Endothelial cell of umbilical vein (primary cell): ENCODE measurements around the gene LRRK1. TPM values are rescaled to one million over a fixed set of nuclear protein-coding genes. Genes with fewer than 3 reads are reported as not detected.

ENCODE experiments used
- BruUV-seq: library from RNA; stranded (reverse); fragments of 400-500 nt; replicated peaks from 2 replicates; lab custom pipeline; 2021; lab: Mats Ljungman, UMichigan
- CTCF ChIA-PET: fragments of 300-600, 350-600 bp; sonication (Branson Sonifier 250); formaldehyde crosslinking; loops from one replicate; lab custom pipeline; 2021; ENCODE audit warnings: antibody characterized with exemption, inconsistent platforms; lab: Charles Lee
- POLR2A ChIA-PET: fragments of 300-600, 350-600 bp; sonication (Branson Sonifier 250); formaldehyde crosslinking; loops from one replicate; lab custom pipeline; 2021; ENCODE audit warnings: antibody characterized with exemption, inconsistent platforms; lab: Charles Lee
- DNase-seq: peaks from one replicate; pipeline ENCODE4 v3.0.0-alpha.2; 2011; ENCODE audit warnings: low read depth, low spot score
- FAIRE-seq: peaks from 2 replicates; lab custom pipeline; 2011; peaks lifted over from hg19 to GRCh38; lab: Jason Lieb, UNC
- H2AFZ ChIP-seq: 2 replicates; pipeline ENCODE4 v1.6.0; 2012; ENCODE audit warnings: low read depth, low read length, control low read depth, inconsistent platforms
- H3K27ac ChIP-seq: 2 replicates; pipeline ENCODE4 v1.5.1; 2011; ENCODE audit warnings: low read depth, mild to moderate bottlenecking, control low read depth, low read length, moderate library complexity; ENCODE audit not compliant: insufficient read depth
- H3K27me3 ChIP-seq, 2 experiments: 2 replicates each; pipeline versions ENCODE4 v1.6.0 to v1.6.1; 2011; ENCODE audit warnings: low read length in 2 of 2, mixed read lengths in 1 of 2; ENCODE audit not compliant: control insufficient read depth in 2 of 2, insufficient read depth in 2 of 2
- H3K36me3 ChIP-seq, 2 experiments: 2 replicates in 1 of 2; 3 replicates in 1 of 2; pipeline ENCODE4 v1.5.1; 2011; ENCODE audit warnings: low read length in 2 of 2, mild to moderate bottlenecking in 1 of 2, moderate library complexity in 1 of 2; ENCODE audit not compliant: control insufficient read depth in 2 of 2, insufficient read depth in 2 of 2; ENCODE audit errors: extremely low read depth in 1 of 2
- H3K4me1 ChIP-seq: 3 replicates; pipeline ENCODE4 v1.5.1; 2011; ENCODE audit warnings: mild to moderate bottlenecking, low read length; ENCODE audit not compliant: control insufficient read depth, insufficient read depth; ENCODE audit errors: extremely low read depth
- H3K4me2 ChIP-seq: 2 replicates; pipeline ENCODE4 v1.6.1; 2011; ENCODE audit warnings: low read length, control low read depth, mixed read lengths; ENCODE audit not compliant: insufficient read depth
- H3K4me3 ChIP-seq, 3 experiments: fragments of 200-600 bp in 1 of 3; sonication (generic), shearing (Covaris generic) in 1 of 3; replicated peaks in 1 of 3; 2 replicates each; pipeline ENCODE4 v1.5.1; 2011 to 2016; ENCODE audit warnings: control low read depth in 3 of 3, low read length in 3 of 3, mild to moderate bottlenecking in 2 of 3, inconsistent platforms in 1 of 3, low read depth in 1 of 3, moderate library complexity in 1 of 3; ENCODE audit not compliant: insufficient read depth in 1 of 3
- H3K79me2 ChIP-seq: 2 replicates; pipeline ENCODE4 v1.6.0; 2012; ENCODE audit warnings: low read length, inconsistent platforms; ENCODE audit not compliant: control insufficient read depth, insufficient read depth
- H3K9ac ChIP-seq: replicated peaks from 2 replicates; pipeline ENCODE3; 2011; ENCODE audit warnings: low read length, control low read depth; ENCODE audit not compliant: insufficient read depth; ENCODE audit errors: extremely low read depth
- H3K9me1 ChIP-seq: replicated peaks from 3 replicates; pipeline ENCODE4 v1.6.0; 2011; ENCODE audit warnings: mild to moderate bottlenecking, low read length; ENCODE audit not compliant: control insufficient read depth, insufficient read depth; ENCODE audit errors: extremely low read depth
- H3K9me3 ChIP-seq: replicated peaks from 2 replicates; pipeline ENCODE4 v1.5.1; 2012; ENCODE audit warnings: low read length, inconsistent platforms; ENCODE audit not compliant: control insufficient read depth, insufficient read depth
- H4K20me1 ChIP-seq: replicated peaks from 2 replicates; pipeline ENCODE3; 2011; ENCODE audit warnings: mild to moderate bottlenecking, low read length; ENCODE audit not compliant: control insufficient read depth, insufficient read depth; ENCODE audit errors: extremely low read depth
- EZH2 ChIP-seq: IDR thresholded peaks from 2 replicates; pipeline ENCODE4 v1.6.1; 2012; ENCODE audit warnings: borderline replicate concordance, low read depth, mild to moderate bottlenecking, moderate library complexity, low read length, inconsistent platforms; ENCODE audit not compliant: severe bottlenecking
- GATA2 ChIP-seq: IDR thresholded peaks from 2 replicates; pipeline ENCODE4 v1.7.0; 2011; ENCODE audit warnings: low read depth, mild to moderate bottlenecking, moderate library complexity, mixed read lengths, low read length; ENCODE audit not compliant: insufficient read length, insufficient read depth
- JUN ChIP-seq: IDR thresholded peaks from 2 replicates; pipeline ENCODE4 v1.6.1; 2011; ENCODE audit warnings: borderline replicate concordance, low read depth; ENCODE audit not compliant: insufficient read length, insufficient read depth
- MAX ChIP-seq: IDR thresholded peaks from 2 replicates; pipeline ENCODE4 v1.6.1; 2011; ENCODE audit not compliant: insufficient read depth, insufficient read length
- dilution Hi-C: fragments of 300-500 bp; cut with MboI; formaldehyde crosslinking; loops from one replicate; pipeline ENCODE4 v1.15.0; 2019; ENCODE audit warnings: low sequenced_read_pairs; ENCODE audit not compliant: extremely low pct_ligation_motif_present
- intact Hi-C: fragments of 100-400 bp; cut with micrococcal nuclease; formaldehyde crosslinking; loops from one replicate; pipeline ENCODE4 v1.10.0; 2022
- polyA plus RNA-seq, 4 experiments: library from polyadenylated mRNA; depleted of rRNA in 3 of 4; stranded (reverse) in 3 of 4; unstranded in 1 of 4; fragments of >200 nt; gene quantifications; 2 replicates each; pipeline versions ENCODE4 v1.2.1 to v1.2.3, GENCODE V29; 2011 to 2012; ENCODE audit warnings: missing spikeins in 1 of 4
- total RNA-seq: library from RNA; stranded (reverse); gene quantifications from 2 replicates; pipeline ENCODE4 v1.2.3, GENCODE V29; 2021

The LRRK1 gene
- total and polyA plus RNA-seq, 2 donors (not counting 3 experiments of a cell fraction or from before 2014, with no cell fraction given), result 11.0 to 22.1 TPM

- H2AFZ ChIP-seq, result no peak overlapping the region
- H3K36me3 ChIP-seq, result no peaks in the 10 kb centered on the region
- no peak overlapping the region for H3K9ac ChIP-seq
- FAIRE-seq (no peak), DNase-seq (no peak)
- no peak overlapping the region for H3K4me3 ChIP-seq
- no peaks in the 10 kb centered on the region for H3K27me3 ChIP-seq
- CTCF ChIA-PET, result interaction anchor here (1.3 kb wide), 1 partner anchor 10 kb away, joined by 4 read pairs; no protein-coding TSS in a partner anchor
- no TSS peak for BruUV-seq
- no peaks in the 10 kb centered on the region for H3K79me2 ChIP-seq
- POLR2A ChIA-PET, result no interaction called here
- H3K4me2 ChIP-seq, result no peak overlapping the region
- no peaks in the 10 kb centered on the region for H4K20me1 ChIP-seq
- dilution Hi-C loops (no loop called here), intact Hi-C loops (no loop called here)
- no peaks in the 10 kb centered on the region for H3K9me3 ChIP-seq
- H3K27ac ChIP-seq, result no peak overlapping the region
- H3K9me1 ChIP-seq, result no peaks in the 10 kb centered on the region
- H3K4me1 ChIP-seq, result no peaks in the 10 kb centered on the region
- TF ChIP-seq GATA2, result no peak
- no peak for TF ChIP-seq JUN
- no peak for TF ChIP-seq MAX
Measured at GRCh38 chr15:101101676-101102075, 182.5 kb downstream of the LRRK1 start.

- no peaks in the 10 kb centered on the region for H4K20me1 ChIP-seq
- H3K4me2 ChIP-seq, result no peak overlapping the region
- intact Hi-C loops, result no loop called here
- BruUV-seq, result no TSS peak
- ChIA-PET POLR2A (interaction anchor here (0.7 kb wide), 1 partner anchor 10 kb away, joined by 3 read pairs; no protein-coding TSS in a partner anchor), CTCF (interaction anchor here (1.3 kb wide), 1 partner anchor 9 kb away, joined by 4 read pairs; no protein-coding TSS in a partner anchor)
- H3K9me1 ChIP-seq, result no peaks in the 10 kb centered on the region
- DNase-seq (no peak), FAIRE-seq (no peak)
- no peaks in the 10 kb centered on the region for H3K9me3 ChIP-seq
- H3K4me1 ChIP-seq, result no peaks in the 10 kb centered on the region
- no peaks in the 10 kb centered on the region for H3K27me3 ChIP-seq
- no peak overlapping the region for H3K4me3 ChIP-seq
- H2AFZ ChIP-seq, result no peak overlapping the region
- TF ChIP-seq GATA2 (no peak), EZH2 (no peak), MAX (no peak)
- dilution Hi-C loops, result no loop called here
- H3K9ac ChIP-seq, result no peak overlapping the region
- no peaks in the 10 kb centered on the region for H3K36me3 ChIP-seq
- no peaks in the 10 kb centered on the region for H3K79me2 ChIP-seq
- no peak overlapping the region for H3K27ac ChIP-seq
Measured at GRCh38 chr15:101102746-101103145, 183.6 kb downstream of the LRRK1 start.
